Keratinocyte (primary cell): ENCODE data around the gene KCNQ4. TPM values are rescaled to one million over a fixed set of nuclear protein-coding genes. Genes with fewer than 3 reads are reported as not detected.
A peak's percentile ranks its signal among the peaks of the same experiment; 100 is the strongest.

Experiments
- DNase-seq: peaks from one replicate; pipeline ENCODE4 v3.0.0-alpha.2; 2011; ENCODE audit warnings: low read depth, missing footprints, low spot score
- FAIRE-seq: peaks from 2 replicates; lab custom pipeline; 2011; peaks lifted over from hg19 to GRCh38; lab: Jason Lieb, UNC
- H2AFZ ChIP-seq: 2 replicates; pipeline ENCODE4 v1.6.0; 2012; ENCODE audit warnings: low read length, control low read depth, inconsistent platforms; ENCODE audit not compliant: control insufficient read depth
- H3K27ac ChIP-seq: 2 replicates; pipeline ENCODE4 v1.5.1; 2011; ENCODE audit warnings: low read length; ENCODE audit not compliant: control insufficient read depth, insufficient read depth
- H3K27me3 ChIP-seq: 3 replicates; pipeline ENCODE4 v1.6.0; 2011; ENCODE audit warnings: low read length; ENCODE audit not compliant: control insufficient read depth, insufficient read depth; ENCODE audit errors: extremely low read depth
- H3K36me3 ChIP-seq, 2 experiments: 2 replicates in 1 of 2; 3 replicates in 1 of 2; pipeline ENCODE4 v1.5.1; 2011; ENCODE audit warnings: low read length in 2 of 2, mild to moderate bottlenecking in 1 of 2; ENCODE audit not compliant: control insufficient read depth in 2 of 2, insufficient read depth in 2 of 2; ENCODE audit errors: extremely low read depth in 1 of 2
- H3K4me1 ChIP-seq: 3 replicates; pipeline ENCODE4 v1.5.1; 2011; ENCODE audit warnings: low read length; ENCODE audit not compliant: control insufficient read depth, insufficient read depth; ENCODE audit errors: extremely low read depth
- H3K4me2 ChIP-seq: 3 replicates; pipeline ENCODE4 v1.6.0; 2011; ENCODE audit warnings: low read depth, low read length; ENCODE audit not compliant: control insufficient read depth, insufficient read depth; ENCODE audit errors: extremely low read depth
- H3K4me3 ChIP-seq, 3 experiments: fragments of 200-600 bp in 1 of 3; sonication (generic) in 1 of 3; 2 replicates in 2 of 3; 3 replicates in 1 of 3; pipeline ENCODE4 v1.5.1; 2011 to 2016; ENCODE audit warnings: low read length in 3 of 3, mild to moderate bottlenecking in 3 of 3, control low read depth in 2 of 3, inconsistent platforms in 1 of 3, low read depth in 1 of 3, mixed read lengths in 1 of 3, mixed run types in 1 of 3, moderate library complexity in 1 of 3; ENCODE audit not compliant: control insufficient read depth in 2 of 3, insufficient read depth in 2 of 3; ENCODE audit errors: extremely low read depth in 1 of 3
- H3K79me2 ChIP-seq: 2 replicates; pipeline ENCODE4 v1.6.0; 2012; ENCODE audit warnings: low read length; ENCODE audit not compliant: control insufficient read depth, insufficient read depth
- H3K9ac ChIP-seq: 3 replicates; pipeline ENCODE4 v1.6.0; 2011; ENCODE audit warnings: low read length; ENCODE audit not compliant: control insufficient read depth, insufficient read depth; ENCODE audit errors: extremely low read depth
- H3K9me1 ChIP-seq: 3 replicates; pipeline ENCODE4 v1.6.0; 2011; ENCODE audit warnings: low read length; ENCODE audit not compliant: control insufficient read depth, insufficient read depth; ENCODE audit errors: extremely low read depth
- H3K9me3 ChIP-seq: 2 replicates; pipeline ENCODE4 v1.5.1; 2012; ENCODE audit warnings: low read depth, low read length; ENCODE audit not compliant: control insufficient read depth
- H4K20me1 ChIP-seq: 3 replicates; pipeline ENCODE4 v1.6.0; 2011; ENCODE audit warnings: low read length; ENCODE audit not compliant: control insufficient read depth, insufficient read depth; ENCODE audit errors: extremely low read depth
- CTCF ChIP-seq, 3 experiments: IDR thresholded peaks in 1 of 3; conservative IDR thresholded peaks in 1 of 3; optimal IDR thresholded peaks in 1 of 3; 2 replicates in 2 of 3; 3 replicates in 1 of 3; pipeline versions ENCODE3 to v1.5.1; 2011; ENCODE audit warnings: low read length in 3 of 3, mild to moderate bottlenecking in 3 of 3, moderate library complexity in 2 of 3, control low read depth in 1 of 3, inconsistent platforms in 1 of 3; ENCODE audit not compliant: insufficient read depth in 2 of 3; ENCODE audit errors: extremely low read depth in 1 of 3
- EZH2 ChIP-seq: IDR thresholded peaks from one replicate; pipeline ENCODE4 v1.6.1; 2012; ENCODE audit warnings: inconsistent platforms, mild to moderate bottlenecking, low read length, moderate library complexity
- dilution Hi-C: fragments of 300-500 bp; cut with MboI; formaldehyde crosslinking; loops from one replicate; pipeline ENCODE4 v1.7.0; 2020; ENCODE audit warnings: low sequenced_read_pairs; ENCODE audit not compliant: extremely low pct_ligation_motif_present
- polyA plus RNA-seq, 5 experiments: library from polyadenylated mRNA; depleted of rRNA in 3 of 5; stranded (reverse) in 3 of 5; stranded (forward) in 1 of 5; unstranded in 1 of 5; fragments of >200 nt; gene quantifications; 1 replicate in 1 of 5; 2 replicates in 3 of 5; 3 replicates in 1 of 5; pipeline versions ENCODE4 v1.2.1 to v1.2.3, GENCODE V29; 2011 to 2012; ENCODE audit warnings: missing spikeins in 2 of 5, low read depth in 1 of 5, low replicate concordance in 1 of 5

KCNQ4 gene
- polyA plus RNA-seq, 1 donor (not counting 4 experiments of a cell fraction or from before 2014, with no cell fraction given) = not detected

- H3K27ac ChIP-seq = no peak overlapping the region
- no peaks in the 10 kb centered on the region for H3K9me3 ChIP-seq
- H3K4me3 ChIP-seq = no peak overlapping the region
- no peaks in the 10 kb centered on the region for H3K9me1 ChIP-seq
- DNase-seq (no peak), FAIRE-seq (peak; percentile 41)
- H3K4me2 ChIP-seq = no peak overlapping the region
- H2AFZ ChIP-seq = peak overlapping the region; percentile 32
- no peak overlapping the region for H3K9ac ChIP-seq
- H3K4me1 ChIP-seq = peaks cover 12% of the 10 kb centered on the region
- no peaks in the 10 kb centered on the region for H3K79me2 ChIP-seq
- TF ChIP-seq EZH2 (no peak), CTCF (optimal IDR thresholded peaks at IDR 0.05 in 1 of 3, IDR thresholded peaks at IDR 0.05 in 1 of 3, conservative IDR thresholded peaks at IDR 0.05 in 1 of 3; ENCODE audit: extremely low read depth in 1 of 3, insufficient read depth in 2 of 3, low read length in 3 of 3) (peak; percentile 85 to 96 (median 90))
- no peaks in the 10 kb centered on the region for H3K36me3 ChIP-seq
- dilution Hi-C loops = no loop called here
- H3K27me3 ChIP-seq = no peaks in the 10 kb centered on the region
- no peaks in the 10 kb centered on the region for H4K20me1 ChIP-seq
These were observed 66.4 kb downstream of the KCNQ4 start for GRCh38 chr1:40849801-40850592.

- no peaks in the 10 kb centered on the region for H3K36me3 ChIP-seq
- H3K4me3 ChIP-seq = no peak overlapping the region
- H3K4me2 ChIP-seq = no peak overlapping the region
- no peak overlapping the region for H3K27ac ChIP-seq
- H3K9me3 ChIP-seq = no peaks in the 10 kb centered on the region
- DNase-seq = no peak
- H4K20me1 ChIP-seq = no peaks in the 10 kb centered on the region
- no peaks in the 10 kb centered on the region for H3K9me1 ChIP-seq
- no peak overlapping the region for H3K9ac ChIP-seq
- H3K27me3 ChIP-seq = no peaks in the 10 kb centered on the region
- H3K4me1 ChIP-seq = peaks cover 12% of the 10 kb centered on the region
- H3K79me2 ChIP-seq = no peaks in the 10 kb centered on the region
- no peak for TF ChIP-seq EZH2
- no peak for TF ChIP-seq CTCF (optimal IDR thresholded peaks at IDR 0.05 in 1 of 3, IDR thresholded peaks at IDR 0.05 in 1 of 3, conservative IDR thresholded peaks at IDR 0.05 in 1 of 3; ENCODE audit: extremely low read depth in 1 of 3, insufficient read depth in 2 of 3, low read length in 3 of 3)
- H2AFZ ChIP-seq = no peak overlapping the region
- FAIRE-seq = no peak
- dilution Hi-C loops = no loop called here
These were observed 68.1 kb downstream of the KCNQ4 start for GRCh38 chr1:40851643-40852042.
